Tibial nerve (tissue), 4 donors: ENCODE results near the gene CDH8. TPM values are rescaled to one million over a fixed set of nuclear protein-coding genes. Genes with fewer than 3 reads are reported as not detected.

Source experiments
- DNase-seq, 2 donors: peaks; one replicate each; pipeline ENCODE4 v3.0.0-alpha.2; 2019; ENCODE audit warnings: low spot score in 2 of 2
- H3K27ac ChIP-seq, 4 donors: fragments of 200-600 bp; sonication (generic) in 3 of 4; one replicate each; pipeline ENCODE4 v1.5.1; 2017 to 2019; ENCODE audit warnings: mild to moderate bottlenecking in 1 of 4
- H3K27me3 ChIP-seq, 2 donors: fragments of 200-600 bp; sonication (generic) in 1 of 2; one replicate each; pipeline versions ENCODE4 v1.5.1 to v1.6.0; 2017 to 2019
- H3K36me3 ChIP-seq, 3 donors: fragments of 200-600 bp; sonication (generic); one replicate each; pipeline ENCODE4 v1.5.1; 2018 to 2019
- H3K4me1 ChIP-seq, 4 donors: fragments of 200-600 bp; sonication (generic) in 3 of 4; one replicate each; pipeline ENCODE4 v1.5.1; 2017 to 2019
- H3K4me3 ChIP-seq, 4 donors: fragments of 200-600 bp; sonication (generic) in 3 of 4; one replicate each; pipeline ENCODE4 v1.5.1; 2017 to 2019; ENCODE audit warnings: mild to moderate bottlenecking in 1 of 4, moderate library complexity in 1 of 4
- H3K9me3 ChIP-seq, 4 donors: fragments of 200-600 bp; sonication (generic) in 3 of 4; one replicate each; pipeline ENCODE4 v1.5.1; 2017 to 2019
- CTCF ChIP-seq, 5 experiments: fragments of 200-600 bp in 3 of 5; fragments of 450-650 bp in 2 of 5; sonication (generic) in 3 of 5; IDR thresholded peaks; one replicate each; pipeline ENCODE4 v1.5.1; 2016 to 2019; ENCODE audit warnings: antibody characterized with exemption in 5 of 5, mild to moderate bottlenecking in 3 of 5, moderate library complexity in 2 of 5
- EP300 ChIP-seq, 2 donors: sonication (generic); formaldehyde crosslinking; IDR thresholded peaks; one replicate each; pipeline ENCODE4 v1.6.1; 2017; ENCODE audit warnings: antibody characterized with exemption in 2 of 2, mild to moderate bottlenecking in 1 of 2
- POLR2A ChIP-seq, 2 donors: fragments of 450-650 bp; IDR thresholded peaks; one replicate each; pipeline ENCODE4 v1.6.1; 2017; ENCODE audit warnings: antibody characterized with exemption in 2 of 2, mild to moderate bottlenecking in 2 of 2, moderate library complexity in 2 of 2
- WGBS, 2 donors: methylation state at CpG; one replicate each; pipeline ENCODE4 v1.1.5; 2018; 5-methylcytosine and 5-hydroxymethylcytosine counted together
- total RNA-seq, 4 donors: library from RNA; depleted of rRNA; stranded (reverse); fragments of >200 nt; gene quantifications; one replicate each; pipeline ENCODE4 v1.1.0, GENCODE V29; 2016

The CDH8 gene
- total RNA-seq, 4 donors from 2014 or later = 0.22 TPM; not detected in 3

GRCh38 chr16:61831351-61831917 is 204.8 kb downstream of the CDH8 start:
- no peaks in the 10 kb centered on the region for H3K9me3 ChIP-seq
- 77 to 81% methylated on average over 5 of the region's 5 CpGs for WGBS, 2 donors
- H3K36me3 ChIP-seq = no peaks in the 10 kb centered on the region
- no peak overlapping the region for H3K4me3 ChIP-seq
- H3K27me3 ChIP-seq = no peaks in the 10 kb centered on the region
- no peak overlapping the region for H3K27ac ChIP-seq
- DNase-seq = no peak
- TF ChIP-seq EP300 (IDR thresholded peaks at IDR 0.05) (no peak), POLR2A (IDR thresholded peaks at IDR 0.05) (no peak), CTCF (IDR thresholded peaks at IDR 0.05) (no peak)
- H3K4me1 ChIP-seq = peaks cover 0 to 7% (median 0%) of the 10 kb centered on the region in 4 donors

- Histone ChIP-seq H3K27ac (no peak overlapping the region), H3K4me1 (peaks cover 0 to 7% (median 0%) of the 10 kb centered on the region in 4 donors)
Measured at GRCh38 chr16:61829631-61830030, 206.6 kb downstream of the CDH8 start.

GRCh38 chr16:61823326-61823725 is 212.9 kb downstream of the CDH8 start:
- 84 to 88% methylated on average over 1 of the region's 1 CpG for WGBS, 2 donors
- DNase-seq = no peak
- no peak overlapping the region for H3K27ac ChIP-seq
- H3K4me3 ChIP-seq = no peak overlapping the region
- no peaks in the 10 kb centered on the region for H3K4me1 ChIP-seq
- no peaks in the 10 kb centered on the region for H3K9me3 ChIP-seq
- H3K27me3 ChIP-seq = no peaks in the 10 kb centered on the region
- no peaks in the 10 kb centered on the region for H3K36me3 ChIP-seq
- no peak for TF ChIP-seq CTCF (IDR thresholded peaks at IDR 0.05)
- no peak for TF ChIP-seq POLR2A (IDR thresholded peaks at IDR 0.05)
- no peak for TF ChIP-seq EP300 (IDR thresholded peaks at IDR 0.05)

More at GRCh38 chr16:61829631-61830030, 206.6 kb downstream of the CDH8 start:
- Histone ChIP-seq H3K9me3 (no peaks in the 10 kb centered on the region), H3K4me3 (no peak overlapping the region), H3K27me3 (no peaks in the 10 kb centered on the region), H3K36me3 (no peaks in the 10 kb centered on the region)
- TF ChIP-seq CTCF (IDR thresholded peaks at IDR 0.05) = no peak
- TF ChIP-seq POLR2A (IDR thresholded peaks at IDR 0.05) = no peak
- TF ChIP-seq EP300 (IDR thresholded peaks at IDR 0.05) = no peak
- 22 to 25% methylated on average over 2 of the region's 2 CpGs for WGBS, 2 donors
- no peak for DNase-seq

GRCh38 chr16:61820820-61821219 is 215.4 kb downstream of the CDH8 start:
- DNase-seq = no peak
- TF ChIP-seq POLR2A (IDR thresholded peaks at IDR 0.05) = no peak
- TF ChIP-seq CTCF (IDR thresholded peaks at IDR 0.05) = no peak
- TF ChIP-seq EP300 (IDR thresholded peaks at IDR 0.05) = no peak
- Histone ChIP-seq H3K27me3 (no peaks in the 10 kb centered on the region), H3K9me3 (no peaks in the 10 kb centered on the region), H3K4me3 (no peak overlapping the region), H3K27ac (no peak overlapping the region), H3K36me3 (no peaks in the 10 kb centered on the region), H3K4me1 (no peaks in the 10 kb centered on the region)
- WGBS, 2 donors = 76 to 80% methylated on average over 2 of the region's 2 CpGs

GRCh38 chr16:61820398-61820797 is 215.8 kb downstream of the CDH8 start:
- no peak for DNase-seq
- H3K36me3 ChIP-seq = no peaks in the 10 kb centered on the region

More at GRCh38 chr16:61820398-61820797, 215.8 kb downstream of the CDH8 start:
- Histone ChIP-seq H3K4me3 (no peak overlapping the region), H3K27ac (no peak overlapping the region), H3K4me1 (no peaks in the 10 kb centered on the region), H3K9me3 (no peaks in the 10 kb centered on the region), H3K27me3 (no peaks in the 10 kb centered on the region)
- TF ChIP-seq EP300 (IDR thresholded peaks at IDR 0.05) = no peak
- TF ChIP-seq CTCF (IDR thresholded peaks at IDR 0.05) = no peak
- TF ChIP-seq POLR2A (IDR thresholded peaks at IDR 0.05) = no peak
